H1 (cell line): Measurements from ENCODE around the gene KATNA1. TPM values are rescaled to one million over a fixed set of nuclear protein-coding genes. Genes with fewer than 3 reads are reported as not detected.

Source experiments
- CTCF ChIA-PET: fragments of 300-600 bp; sonication (Branson Sonifier 250); formaldehyde crosslinking; loops from one replicate; lab custom pipeline; 2021; ENCODE audit not compliant: partially characterized antibody; lab: Charles Lee
- POLR2A ChIA-PET: fragments of 300-600 bp; sonication (Branson Sonifier 250); formaldehyde crosslinking; loops from one replicate; lab custom pipeline; 2021; ENCODE audit warnings: inconsistent platforms; ENCODE audit not compliant: partially characterized antibody; lab: Charles Lee
- DNase-seq, 2 experiments: peaks; one replicate each; pipeline versions ENCODE4 v3.0.0 to v3.0.0-alpha.2; 2010 to 2022; ENCODE audit warnings: low spot score in 2 of 2, low read depth in 1 of 2, mixed read lengths in 1 of 2
- FAIRE-seq: peaks from 2 replicates; lab custom pipeline; 2011; peaks lifted over from hg19 to GRCh38; lab: Jason Lieb, UNC
- H2AFZ ChIP-seq: 2 replicates; pipeline ENCODE4 v1.8.1; 2012; ENCODE audit warnings: low read length, inconsistent platforms
- H2AK5ac ChIP-seq: 2 replicates; pipeline ENCODE4 v1.6.1; 2013; ENCODE audit warnings: low read depth, low read length
- H2BK120ac ChIP-seq: replicated peaks from 2 replicates; pipeline ENCODE3; 2013; ENCODE audit warnings: low read depth, low read length, inconsistent platforms
- H2BK12ac ChIP-seq: 2 replicates; pipeline ENCODE4 v1.6.1; 2013; ENCODE audit warnings: low read depth, low read length
- H2BK15ac ChIP-seq: 2 replicates; pipeline ENCODE4 v1.6.1; 2013; ENCODE audit warnings: low read length
- H2BK20ac ChIP-seq: 2 replicates; pipeline ENCODE4 v1.6.1; 2013; ENCODE audit warnings: low read length
- H2BK5ac ChIP-seq: 2 replicates; pipeline ENCODE4 v1.6.1; 2013; ENCODE audit warnings: low read depth, low read length
- H3K14ac ChIP-seq: 2 replicates; pipeline ENCODE4 v1.6.1; 2013; ENCODE audit warnings: inconsistent platforms; ENCODE audit not compliant: insufficient read length
- H3K18ac ChIP-seq: 2 replicates; pipeline ENCODE4 v1.6.1; 2013; ENCODE audit warnings: low read length; ENCODE audit errors: extremely low read depth
- H3K23ac ChIP-seq: 2 replicates; pipeline ENCODE4 v1.6.1; 2013; ENCODE audit warnings: inconsistent platforms; ENCODE audit not compliant: insufficient read length
- H3K23me2 ChIP-seq: 2 replicates; pipeline ENCODE4 v1.6.1; 2013; ENCODE audit warnings: low read depth, low read length
- H3K27ac ChIP-seq: 2 replicates; pipeline ENCODE4 v1.6.1; 2011; ENCODE audit warnings: low read depth, low read length, inconsistent platforms
- H3K27me3 ChIP-seq, 4 experiments: replicated peaks in 1 of 4; 1 replicate in 1 of 4; 2 replicates in 3 of 4; pipeline versions ENCODE4 v1.6.1 to v1.8.1; 2011 to 2013; ENCODE audit warnings: low read length in 3 of 4, mild to moderate bottlenecking in 3 of 4, inconsistent platforms in 2 of 4, mixed read lengths in 2 of 4, moderate library complexity in 1 of 4; ENCODE audit not compliant: control insufficient read depth in 3 of 4, insufficient read depth in 3 of 4; ENCODE audit errors: extremely low read depth in 1 of 4
- H3K36me3 ChIP-seq, 4 experiments: 2 replicates each; pipeline versions ENCODE4 v1.6.1 to v1.8.1; 2011 to 2013; ENCODE audit warnings: mild to moderate bottlenecking in 4 of 4, low read length in 3 of 4, moderate library complexity in 2 of 4, control low read depth in 1 of 4, inconsistent platforms in 1 of 4; ENCODE audit not compliant: insufficient read depth in 4 of 4, control insufficient read depth in 2 of 4
- H3K4ac ChIP-seq: replicated peaks from 2 replicates; pipeline ENCODE3; 2013; ENCODE audit warnings: low read length, low read depth, mixed read lengths, inconsistent platforms; ENCODE audit not compliant: insufficient read length
- H3K4me1 ChIP-seq, 4 experiments: replicated peaks in 1 of 4; 1 replicate in 1 of 4; 2 replicates in 3 of 4; pipeline versions ENCODE4 v1.6.1 to v1.8.1; 2011 to 2013; ENCODE audit warnings: low read length in 3 of 4, inconsistent platforms in 2 of 4, mixed read lengths in 1 of 4; ENCODE audit not compliant: insufficient read depth in 4 of 4, control insufficient read depth in 3 of 4
- H3K4me2 ChIP-seq, 2 experiments: 2 replicates each; pipeline versions ENCODE4 v1.6.1 to v1.8.1; 2011 to 2013; ENCODE audit warnings: low read depth in 2 of 2, low read length in 2 of 2, control low read depth in 1 of 2, inconsistent platforms in 1 of 2, mild to moderate bottlenecking in 1 of 2; ENCODE audit not compliant: insufficient read depth in 1 of 2
- H3K4me3 ChIP-seq, 4 experiments: fragments of 200-600, 300-600 bp in 1 of 4; sonication (generic), shearing (Covaris generic), sonication (Bioruptor Twin) in 1 of 4; 2 replicates each; pipeline versions ENCODE4 v1.5.1 to v1.8.1; 2011 to 2016; ENCODE audit warnings: low read length in 4 of 4, low read depth in 3 of 4, control low read depth in 2 of 4, inconsistent platforms in 2 of 4, mild to moderate bottlenecking in 2 of 4, mixed read lengths in 1 of 4, moderate library complexity in 1 of 4; ENCODE audit not compliant: insufficient read depth in 2 of 4; ENCODE audit errors: extremely low read depth in 1 of 4
- H3K56ac ChIP-seq: replicated peaks from 2 replicates; pipeline ENCODE3; 2013; ENCODE audit warnings: low read depth, mild to moderate bottlenecking, mixed read lengths, low read length, inconsistent platforms; ENCODE audit not compliant: insufficient read length
- H3K79me1 ChIP-seq: 2 replicates; pipeline ENCODE4 v1.6.1; 2013; ENCODE audit warnings: low read depth, low read length, control low read depth
- H3K79me2 ChIP-seq, 2 experiments: 2 replicates each; pipeline versions ENCODE4 v1.6.1 to v1.8.1; 2012 to 2013; ENCODE audit warnings: low read length in 2 of 2, mild to moderate bottlenecking in 2 of 2, inconsistent platforms in 1 of 2; ENCODE audit not compliant: insufficient read depth in 2 of 2, control insufficient read depth in 1 of 2
- H3K9ac ChIP-seq, 4 experiments: replicated peaks in 1 of 4; 1 replicate in 1 of 4; 2 replicates in 3 of 4; pipeline versions ENCODE4 v1.6.1 to v1.8.1; 2011 to 2013; ENCODE audit warnings: low read depth in 3 of 4, low read length in 3 of 4, control low read depth in 2 of 4, mild to moderate bottlenecking in 2 of 4, moderate library complexity in 2 of 4, inconsistent platforms in 1 of 4; ENCODE audit errors: extremely low read depth in 1 of 4
- H3K9me3 ChIP-seq, 2 experiments: 2 replicates each; pipeline versions ENCODE4 v1.6.1 to v1.8.1; 2012 to 2013; ENCODE audit warnings: mild to moderate bottlenecking in 2 of 2, moderate library complexity in 2 of 2, control low read depth in 1 of 2, inconsistent platforms in 1 of 2, low read depth in 1 of 2, low read length in 1 of 2, mixed read lengths in 1 of 2; ENCODE audit not compliant: insufficient read depth in 2 of 2
- H4K20me1 ChIP-seq, 2 experiments: replicated peaks in 1 of 2; 2 replicates each; pipeline versions ENCODE3 to v1.8.1; 2011 to 2013; ENCODE audit warnings: inconsistent platforms in 2 of 2, low read length in 2 of 2, mild to moderate bottlenecking in 1 of 2; ENCODE audit not compliant: insufficient read depth in 2 of 2, control insufficient read depth in 1 of 2
- H4K5ac ChIP-seq: 2 replicates; pipeline ENCODE4 v1.6.1; 2013; ENCODE audit warnings: low read length, low read depth, mixed read lengths, inconsistent platforms; ENCODE audit not compliant: insufficient read length
- H4K8ac ChIP-seq: 2 replicates; pipeline ENCODE4 v1.8.0; 2013; ENCODE audit warnings: mild to moderate bottlenecking, moderate library complexity, low read length, inconsistent platforms; ENCODE audit not compliant: insufficient read depth; ENCODE audit errors: extremely low read depth
- H4K91ac ChIP-seq: replicated peaks from 2 replicates; pipeline ENCODE3; 2013; ENCODE audit warnings: low read length, mixed read lengths, inconsistent platforms; ENCODE audit not compliant: insufficient read length
- CEBPB ChIP-seq: IDR thresholded peaks from 2 replicates; pipeline ENCODE4 v1.6.1; 2012; ENCODE audit warnings: low read depth, low read length
- CHD2 ChIP-seq: IDR thresholded peaks from 2 replicates; pipeline ENCODE4 v1.6.1; 2012; ENCODE audit warnings: low read length, improper control_type of control experiment
- CREB1 ChIP-seq: IDR thresholded peaks from 2 replicates; pipeline ENCODE4 v1.6.1; 2012; ENCODE audit warnings: inconsistent platforms
- EGR1 ChIP-seq: IDR thresholded peaks from 2 replicates; pipeline ENCODE4 v1.6.1; 2011; ENCODE audit warnings: low read depth, low read length, borderline replicate concordance
- FOSL1 ChIP-seq: IDR thresholded peaks from 2 replicates; pipeline ENCODE4 v1.6.1; 2011; ENCODE audit warnings: mild to moderate bottlenecking, low read depth, low read length, moderate library complexity; ENCODE audit not compliant: insufficient read depth
- JUN ChIP-seq: IDR thresholded peaks from 2 replicates; pipeline ENCODE4 v1.6.1; 2011; ENCODE audit warnings: low read depth, mild to moderate bottlenecking, improper control_type of control experiment, low read length
- KDM1A ChIP-seq: fragments of 200-600, 300-600 bp; sonication (generic); IDR thresholded peaks from 2 replicates; pipeline ENCODE4 v1.7.1; 2016; ENCODE audit warnings: mild to moderate bottlenecking, low read length, borderline replicate concordance
- MAFK ChIP-seq: IDR thresholded peaks from 2 replicates; pipeline ENCODE4 v1.6.1; 2012; ENCODE audit warnings: low read depth, mild to moderate bottlenecking, improper control_type of control experiment, low read length
- NRF1 ChIP-seq: IDR thresholded peaks from 2 replicates; pipeline ENCODE4 v1.6.1; 2011; ENCODE audit warnings: mild to moderate bottlenecking, low read depth, low read length, improper control_type of control experiment
- PHF8 ChIP-seq: fragments of 200-600 bp; sonication (generic); conservative IDR thresholded peaks from 2 replicates; pipeline ENCODE4 v1.7.1; 2012; ENCODE audit warnings: low read depth, mild to moderate bottlenecking, inconsistent platforms, low read length, moderate library complexity
- SAP30 ChIP-seq: fragments of 300-600 bp; sonication (generic); IDR thresholded peaks from 2 replicates; pipeline ENCODE4 v1.7.1; 2012; ENCODE audit warnings: low read length, moderate library complexity, mild to moderate bottlenecking, inconsistent platforms; ENCODE audit not compliant: insufficient read depth, insufficient replicate concordance
- SIRT6 ChIP-seq: IDR thresholded peaks from one replicate; pipeline ENCODE4 v1.7.1; 2012; ENCODE audit warnings: low read length, inconsistent platforms
- SP1 ChIP-seq: IDR thresholded peaks from 2 replicates; pipeline ENCODE4 v1.6.1; 2011; ENCODE audit warnings: low read depth, low read length
- SP4 ChIP-seq: IDR thresholded peaks from 2 replicates; pipeline ENCODE4 v1.6.1; 2012; ENCODE audit warnings: low read length, inconsistent platforms
- WGBS, 2 experiments: shearing (Covaris generic) in 1 of 2; methylation state at CpG; one replicate each; pipeline versions ENCODE4 v1.1.6 to v1.1.7; 2013 to 2015; ENCODE audit warnings: low lambda C conversion rate in 2 of 2, mixed read lengths in 2 of 2, inconsistent platforms in 1 of 2, low coverage in 1 of 2, missing lambda C conversion rate in 1 of 2; ENCODE audit not compliant: insufficient replicate concordance in 2 of 2, insufficient coverage in 1 of 2, insufficient read length in 1 of 2; ENCODE audit errors: extremely low coverage in 1 of 2, missing lambda C conversion rate in 1 of 2; 5-methylcytosine and 5-hydroxymethylcytosine counted together
- polyA plus RNA-seq, 7 experiments: library from polyadenylated mRNA; depleted of rRNA in 3 of 7; stranded (reverse) in 5 of 7; unstranded in 2 of 7; fragments of >200 nt in 5 of 7; fragments of 200-250 nt in 2 of 7; gene quantifications; 1 replicate in 5 of 7; 2 replicates in 1 of 7; 4 replicates in 1 of 7; pipeline versions ENCODE4 v1.2.1 to v1.2.3, GENCODE V29; 2011 to 2013; ENCODE audit warnings: missing spikeins in 2 of 7, mixed read lengths in 2 of 7
- total RNA-seq: library from RNA; stranded (reverse); fragmentation: NEBNext Ultra II Directional; extraction: Animal tissue kit (Norgen Biotek cat#: 25700); gene quantifications from 2 replicates; pipeline ENCODE4 v1.2.1, GENCODE V29; 2021
- TF ChIP-seq, protein P1 (sequence below): IDR thresholded peaks from 2 replicates; pipeline ENCODE4 v1.6.1; 2011; ENCODE audit warnings: low read length, improper control_type of control experiment

KATNA1 gene
- total and polyA plus RNA-seq, 2 of the 8 experiments (the other 6 are each of a cell fraction or from before 2014, with no cell fraction given), result 7.6 to 20.3 TPM

DNA sequence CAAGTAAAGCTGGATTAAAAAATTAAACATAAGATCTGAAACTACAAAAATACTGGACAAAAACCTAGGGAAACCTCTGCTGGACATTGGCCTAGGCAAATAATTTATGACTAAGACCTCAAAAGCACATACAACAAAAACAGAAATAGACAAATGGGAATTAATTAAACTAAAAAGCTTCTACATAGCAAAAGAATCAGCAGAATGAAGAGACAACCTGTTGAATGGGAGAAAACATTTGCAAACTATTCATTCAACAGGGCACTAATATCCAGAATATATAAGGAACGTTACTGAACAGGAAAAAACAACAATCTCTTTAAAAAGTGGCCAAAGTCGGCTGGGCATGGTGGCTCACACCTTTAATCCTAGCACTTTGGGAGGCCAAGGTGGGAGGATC is 89.1 kb downstream of the KATNA1 start:
- Histone ChIP-seq H2BK12ac (no peak overlapping the region), H3K23me2 (no peaks in the 10 kb centered on the region), H4K8ac (no peak overlapping the region), H2BK5ac (no peak overlapping the region), H2BK120ac (no peak overlapping the region), H4K5ac (no peak overlapping the region), H3K23ac (no peak overlapping the region), H3K9ac (no peak overlapping the region), H3K79me2 (no peaks in the 10 kb centered on the region), H4K20me1 (no peaks in the 10 kb centered on the region), H3K79me1 (no peaks in the 10 kb centered on the region), H3K4me3 (no peak overlapping the region), H2AK5ac (no peak overlapping the region), H2AFZ (no peak overlapping the region), H2BK15ac (no peak overlapping the region), H4K91ac (no peak overlapping the region), H2BK20ac (no peak overlapping the region), H3K36me3 (no peaks in the 10 kb centered on the region), H3K56ac (no peak overlapping the region), H3K4me1 (no peaks in the 10 kb centered on the region), H3K14ac (no peak overlapping the region), H3K4ac (no peak overlapping the region), H3K18ac (no peak overlapping the region), H3K27ac (no peak overlapping the region), H3K27me3 (no peaks in the 10 kb centered on the region), H3K4me2 (no peak overlapping the region), H3K9me3 (no peaks in the 10 kb centered on the region)
- WGBS, 2 experiments, result 85% methylated on average over 2 of the region's 2 CpGs; no CpG with 5 or more reads in 1 of the 2 experiments
- DNase-seq, result no peak
- FAIRE-seq, result no peak
- ChIA-PET POLR2A (interaction anchor here (0.6 to 0.7 kb wide), 2 partner anchors 109 to 322 kb away, joined by 3 read pairs; no protein-coding TSS in a partner anchor), CTCF (interaction anchor here (0.7 kb wide), 2 partner anchors 25 to 31 kb away, joined by 3 read pairs; no protein-coding TSS in a partner anchor)
- TF ChIP-seq CREB1 (no peak), NRF1 (no peak), JUN (no peak), KDM1A (no peak), PHF8 (no peak), SIRT6 (no peak), MAFK (no peak), SAP30 (no peak), FOSL1 (no peak), SP1 (no peak), CHD2 (no peak), EGR1 (no peak), CEBPB (no peak), SP4 (no peak)
- TF ChIP-seq, protein P1, sequence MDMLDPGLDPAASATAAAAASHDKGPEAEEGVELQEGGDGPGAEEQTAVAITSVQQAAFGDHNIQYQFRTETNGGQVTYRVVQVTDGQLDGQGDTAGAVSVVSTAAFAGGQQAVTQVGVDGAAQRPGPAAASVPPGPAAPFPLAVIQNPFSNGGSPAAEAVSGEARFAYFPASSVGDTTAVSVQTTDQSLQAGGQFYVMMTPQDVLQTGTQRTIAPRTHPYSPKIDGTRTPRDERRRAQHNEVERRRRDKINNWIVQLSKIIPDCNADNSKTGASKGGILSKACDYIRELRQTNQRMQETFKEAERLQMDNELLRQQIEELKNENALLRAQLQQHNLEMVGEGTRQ, result no peak
